ENCODE data around the gene HAGH. TPM values are rescaled to one million over a fixed set of nuclear protein-coding genes. Genes with fewer than 3 reads are reported as not detected.

The HAGH gene
- total RNA-seq, 2 experiments from 2014 or later, result 26.9 to 29.9 TPM

- H3K4me3 ChIP-seq (ENCODE audit: low read depth, low read length, poor library complexity, severe bottlenecking), result no peak overlapping the region
- ChIA-PET POLR2A (no interaction called here), CTCF (ENCODE audit: unreplicated experiment) (no interaction called here)
- H3K4me2 ChIP-seq (ENCODE audit: low read length), result no peak overlapping the region
- H3K9me3 ChIP-seq (ENCODE audit: low read length), result no peaks in the 10 kb centered on the region
- DNase-seq (ENCODE audit: low spot score), result no peak
- H3K79me2 ChIP-seq (ENCODE audit: insufficient read depth, low read depth, low read length), result peaks cover 22% of the 10 kb centered on the region
- intact Hi-C loops (cut with micrococcal nuclease; ENCODE audit: unreplicated experiment), result no loop called here
- H4K20me1 ChIP-seq (ENCODE audit: insufficient read depth, low read length), result no peaks in the 10 kb centered on the region; the same call in 1 of the 2 replicates
- no peaks in the 10 kb centered on the region for H3K9me2 ChIP-seq (ENCODE audit: insufficient read depth, low read length)
- H2AFZ ChIP-seq (ENCODE audit: low read length), result no peak overlapping the region
- BruUV-seq (replicated peaks), result no TSS peak
- TF ChIP-seq EZH2phosphoT487 (IDR thresholded peaks at IDR 0.05; ENCODE audit: borderline replicate concordance, low read depth, low read length) (no peak), CTCF (conservative IDR thresholded peaks at IDR 0.05; ENCODE audit: low read length) (0 out of 2 replicates have a peak, but pooled peaks have one; percentile 16)
- H3K4me1 ChIP-seq (ENCODE audit: insufficient read depth, low read length, poor library complexity, severe bottlenecking), result peaks cover 9% of the 10 kb centered on the region
- no peak overlapping the region for H3K27ac ChIP-seq (ENCODE audit: low read depth, low read length, poor library complexity, severe bottlenecking)
- H3K36me3 ChIP-seq (ENCODE audit: insufficient read depth, low read length), result peaks cover 39% of the 10 kb centered on the region; the same call in 1 of the 2 replicates
Measured at GRCh38 chr16:1786242-1787055, 40.2 kb downstream of the HAGH start.

- Histone ChIP-seq H3K36me3 (ENCODE audit: insufficient read depth, low read length) (peaks cover 42% of the 10 kb centered on the region; the same call in 1 of the 2 replicates), H3K4me3 (ENCODE audit: low read depth, low read length, poor library complexity, severe bottlenecking) (no peak overlapping the region), H4K20me1 (ENCODE audit: insufficient read depth, low read length) (no peaks in the 10 kb centered on the region; the same call in 1 of the 2 replicates), H3K9me3 (ENCODE audit: low read length) (no peaks in the 10 kb centered on the region), H3K4me2 (ENCODE audit: low read length) (no peak overlapping the region), H3K79me2 (ENCODE audit: insufficient read depth, low read depth, low read length) (peaks cover 22% of the 10 kb centered on the region), H2AFZ (ENCODE audit: low read length) (no peak overlapping the region), H3K9me2 (ENCODE audit: insufficient read depth, low read length) (no peaks in the 10 kb centered on the region), H3K4me1 (ENCODE audit: insufficient read depth, low read length, poor library complexity, severe bottlenecking) (peaks cover 13% of the 10 kb centered on the region), H3K27ac (ENCODE audit: low read depth, low read length, poor library complexity, severe bottlenecking) (no peak overlapping the region)
- no peak for DNase-seq (ENCODE audit: low spot score)
- ChIA-PET CTCF (ENCODE audit: unreplicated experiment) (no interaction called here), POLR2A (no interaction called here)
- no peak for TF ChIP-seq CTCF (conservative IDR thresholded peaks at IDR 0.05; ENCODE audit: low read length)
- no peak for TF ChIP-seq EZH2phosphoT487 (IDR thresholded peaks at IDR 0.05; ENCODE audit: borderline replicate concordance, low read depth, low read length)
- BruUV-seq (replicated peaks), result no TSS peak
- intact Hi-C loops (cut with micrococcal nuclease; ENCODE audit: unreplicated experiment), result no loop called here
Measured at GRCh38 chr16:1785846-1786170, 40.8 kb downstream of the HAGH start.

All from OCI-LY7 (cell line).